ENCODE results near the gene AHNAK.
A peak's percentile ranks its signal among the peaks of the same experiment; 100 is the strongest.

AHNAK gene

DNA sequence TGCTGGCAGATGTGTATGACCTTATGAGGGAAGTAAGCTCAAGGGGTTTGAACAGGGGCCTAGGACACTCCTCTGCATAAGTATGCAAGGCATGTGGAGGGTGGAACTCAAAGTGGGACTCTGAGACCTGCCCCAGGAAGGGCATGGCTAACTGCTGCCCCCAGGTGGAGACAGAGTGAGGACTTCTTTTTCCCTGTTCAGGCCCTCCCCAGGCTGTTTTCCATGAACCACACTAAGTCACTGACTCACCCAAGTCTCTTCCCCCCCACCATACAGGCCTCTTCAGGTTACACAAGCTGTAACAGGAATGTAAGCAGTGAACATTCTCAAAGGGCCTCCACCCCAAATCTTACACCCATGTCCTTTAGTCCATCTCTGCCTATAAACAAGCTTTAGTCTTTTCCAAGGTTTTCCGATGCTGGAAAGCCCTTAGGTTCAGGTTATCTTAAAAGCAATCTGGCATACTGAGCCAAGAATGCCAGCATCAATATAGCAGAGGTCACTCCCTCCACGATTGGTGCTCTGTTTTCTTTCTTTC, 14.0 kb upstream of the AHNAK start (continued):
- no peak for TF ChIP-seq ZNF202 (tag by site-specific recombination; IDR thresholded peaks at IDR 0.05; ENCODE audit: borderline replicate concordance)
- no peak for TF ChIP-seq BCL11B (tag by site-specific recombination; IDR thresholded peaks at IDR 0.05; ENCODE audit: low read depth)
- no peak for TF ChIP-seq ZNF169 (tag by site-specific recombination; IDR thresholded peaks at IDR 0.05)
- peak; percentile 55; the same call in 1 of the 2 replicates for TF ChIP-seq FEZF1 (tag by site-specific recombination; IDR thresholded peaks at IDR 0.05)
- TF ChIP-seq ZNF664 (tag by site-specific recombination; IDR thresholded peaks at IDR 0.05) = no peak
- TF ChIP-seq, protein P1, sequence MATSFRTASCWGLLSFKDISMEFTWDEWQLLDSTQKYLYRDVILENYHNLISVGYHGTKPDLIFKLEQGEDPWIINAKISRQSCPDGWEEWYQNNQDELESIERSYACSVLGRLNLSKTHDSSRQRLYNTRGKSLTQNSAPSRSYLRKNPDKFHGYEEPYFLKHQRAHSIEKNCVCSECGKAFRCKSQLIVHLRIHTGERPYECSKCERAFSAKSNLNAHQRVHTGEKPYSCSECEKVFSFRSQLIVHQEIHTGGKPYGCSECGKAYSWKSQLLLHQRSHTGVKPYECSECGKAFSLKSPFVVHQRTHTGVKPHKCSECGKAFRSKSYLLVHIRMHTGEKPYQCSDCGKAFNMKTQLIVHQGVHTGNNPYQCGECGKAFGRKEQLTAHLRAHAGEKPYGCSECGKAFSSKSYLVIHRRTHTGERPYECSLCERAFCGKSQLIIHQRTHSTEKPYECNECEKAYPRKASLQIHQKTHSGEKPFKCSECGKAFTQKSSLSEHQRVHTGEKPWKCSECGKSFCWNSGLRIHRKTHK (tag by site-specific recombination; IDR thresholded peaks at IDR 0.05) = no peak
- peak; percentile 65 for TF ChIP-seq ZNF558 (tag by site-specific recombination; IDR thresholded peaks at IDR 0.05)
- TF ChIP-seq, protein P2, sequence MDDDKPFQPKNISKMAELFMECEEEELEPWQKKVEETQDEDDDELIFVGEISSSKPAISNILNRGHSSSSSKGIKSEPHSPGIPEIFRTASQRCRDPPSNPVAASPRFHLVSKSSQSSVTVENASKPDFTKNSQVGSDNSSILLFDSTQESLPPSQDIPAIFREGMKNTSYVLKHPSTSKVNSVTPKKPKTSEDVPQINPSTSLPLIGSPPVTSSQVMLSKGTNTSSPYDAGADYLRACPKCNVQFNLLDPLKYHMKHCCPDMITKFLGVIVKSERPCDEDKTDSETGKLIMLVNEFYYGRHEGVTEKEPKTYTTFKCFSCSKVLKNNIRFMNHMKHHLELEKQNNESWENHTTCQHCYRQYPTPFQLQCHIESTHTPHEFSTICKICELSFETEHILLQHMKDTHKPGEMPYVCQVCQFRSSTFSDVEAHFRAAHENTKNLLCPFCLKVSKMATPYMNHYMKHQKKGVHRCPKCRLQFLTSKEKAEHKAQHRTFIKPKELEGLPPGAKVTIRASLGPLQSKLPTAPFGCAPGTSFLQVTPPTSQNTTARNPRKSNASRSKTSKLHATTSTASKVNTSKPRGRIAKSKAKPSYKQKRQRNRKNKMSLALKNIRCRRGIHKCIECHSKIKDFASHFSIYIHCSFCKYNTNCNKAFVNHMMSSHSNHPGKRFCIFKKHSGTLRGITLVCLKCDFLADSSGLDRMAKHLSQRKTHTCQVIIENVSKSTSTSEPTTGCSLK (tag by site-specific recombination; IDR thresholded peaks at IDR 0.05) = no peak
- 0 out of 2 replicates have a peak, but pooled peaks have one; percentile 22 for TF ChIP-seq ZNF843 (tag by site-specific recombination; IDR thresholded peaks at IDR 0.05)
- TF ChIP-seq, protein P3, sequence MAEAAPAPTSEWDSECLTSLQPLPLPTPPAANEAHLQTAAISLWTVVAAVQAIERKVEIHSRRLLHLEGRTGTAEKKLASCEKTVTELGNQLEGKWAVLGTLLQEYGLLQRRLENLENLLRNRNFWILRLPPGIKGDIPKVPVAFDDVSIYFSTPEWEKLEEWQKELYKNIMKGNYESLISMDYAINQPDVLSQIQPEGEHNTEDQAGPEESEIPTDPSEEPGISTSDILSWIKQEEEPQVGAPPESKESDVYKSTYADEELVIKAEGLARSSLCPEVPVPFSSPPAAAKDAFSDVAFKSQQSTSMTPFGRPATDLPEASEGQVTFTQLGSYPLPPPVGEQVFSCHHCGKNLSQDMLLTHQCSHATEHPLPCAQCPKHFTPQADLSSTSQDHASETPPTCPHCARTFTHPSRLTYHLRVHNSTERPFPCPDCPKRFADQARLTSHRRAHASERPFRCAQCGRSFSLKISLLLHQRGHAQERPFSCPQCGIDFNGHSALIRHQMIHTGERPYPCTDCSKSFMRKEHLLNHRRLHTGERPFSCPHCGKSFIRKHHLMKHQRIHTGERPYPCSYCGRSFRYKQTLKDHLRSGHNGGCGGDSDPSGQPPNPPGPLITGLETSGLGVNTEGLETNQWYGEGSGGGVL (tag by site-specific recombination; IDR thresholded peaks at IDR 0.05) = peak; percentile 69
- peak; percentile 67 for TF ChIP-seq ZNF600 (tag by site-specific recombination; IDR thresholded peaks at IDR 0.05)
- peak; percentile 65 for TF ChIP-seq SP7 (tag by site-specific recombination; IDR thresholded peaks at IDR 0.05)
- TF ChIP-seq, protein P4, sequence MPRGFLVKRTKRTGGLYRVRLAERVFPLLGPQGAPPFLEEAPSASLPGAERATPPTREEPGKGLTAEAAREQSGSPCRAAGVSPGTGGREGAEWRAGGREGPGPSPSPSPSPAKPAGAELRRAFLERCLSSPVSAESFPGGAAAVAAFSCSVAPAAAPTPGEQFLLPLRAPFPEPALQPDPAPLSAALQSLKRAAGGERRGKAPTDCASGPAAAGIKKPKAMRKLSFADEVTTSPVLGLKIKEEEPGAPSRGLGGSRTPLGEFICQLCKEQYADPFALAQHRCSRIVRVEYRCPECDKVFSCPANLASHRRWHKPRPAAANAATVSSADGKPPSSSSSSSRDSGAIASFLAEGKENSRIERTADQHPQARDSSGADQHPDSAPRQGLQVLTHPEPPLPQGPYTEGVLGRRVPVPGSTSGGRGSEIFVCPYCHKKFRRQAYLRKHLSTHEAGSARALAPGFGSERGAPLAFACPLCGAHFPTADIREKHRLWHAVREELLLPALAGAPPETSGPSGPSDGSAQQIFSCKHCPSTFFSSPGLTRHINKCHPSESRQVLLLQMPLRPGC (tag by site-specific recombination; IDR thresholded peaks at IDR 0.05) = peak; percentile 71
- TF ChIP-seq YY1 (tag by site-specific recombination; IDR thresholded peaks at IDR 0.05) = no peak
- TF ChIP-seq ZIC2 (tag by site-specific recombination; IDR thresholded peaks at IDR 0.05) = no peak
- 0 out of 2 replicates have a peak, but pooled peaks have one; percentile 42 for TF ChIP-seq TRIM28 (IDR thresholded peaks at IDR 0.05; ENCODE audit: borderline replicate concordance, low read length)
- TF ChIP-seq ZNF791 (tag by site-specific recombination; IDR thresholded peaks at IDR 0.05) = no peak
- TF ChIP-seq ZNF19 (tag by site-specific recombination; IDR thresholded peaks at IDR 0.05; ENCODE audit: low read depth) = no peak
- TF ChIP-seq OVOL3 (tag by site-specific recombination; IDR thresholded peaks at IDR 0.05) = no peak
- no peak for TF ChIP-seq ZNF48 (tag by site-specific recombination; IDR thresholded peaks at IDR 0.05)
- TF ChIP-seq KLF7 (tag by site-specific recombination; IDR thresholded peaks at IDR 0.05; ENCODE audit: borderline replicate concordance) = 0 out of 2 replicates have a peak, but pooled peaks have one; percentile 13
- TF ChIP-seq ZNF184 (tag by site-specific recombination; IDR thresholded peaks at IDR 0.05) = peak; percentile 68; the same call in 1 of the 2 replicates
- peak; percentile 56 for TF ChIP-seq ZNF366 (tag by site-specific recombination; conservative IDR thresholded peaks at IDR 0.05)
- no peak for TF ChIP-seq ZNF776 (tag by site-specific recombination; IDR thresholded peaks at IDR 0.05; ENCODE audit: borderline replicate concordance)
- TF ChIP-seq, protein P5, sequence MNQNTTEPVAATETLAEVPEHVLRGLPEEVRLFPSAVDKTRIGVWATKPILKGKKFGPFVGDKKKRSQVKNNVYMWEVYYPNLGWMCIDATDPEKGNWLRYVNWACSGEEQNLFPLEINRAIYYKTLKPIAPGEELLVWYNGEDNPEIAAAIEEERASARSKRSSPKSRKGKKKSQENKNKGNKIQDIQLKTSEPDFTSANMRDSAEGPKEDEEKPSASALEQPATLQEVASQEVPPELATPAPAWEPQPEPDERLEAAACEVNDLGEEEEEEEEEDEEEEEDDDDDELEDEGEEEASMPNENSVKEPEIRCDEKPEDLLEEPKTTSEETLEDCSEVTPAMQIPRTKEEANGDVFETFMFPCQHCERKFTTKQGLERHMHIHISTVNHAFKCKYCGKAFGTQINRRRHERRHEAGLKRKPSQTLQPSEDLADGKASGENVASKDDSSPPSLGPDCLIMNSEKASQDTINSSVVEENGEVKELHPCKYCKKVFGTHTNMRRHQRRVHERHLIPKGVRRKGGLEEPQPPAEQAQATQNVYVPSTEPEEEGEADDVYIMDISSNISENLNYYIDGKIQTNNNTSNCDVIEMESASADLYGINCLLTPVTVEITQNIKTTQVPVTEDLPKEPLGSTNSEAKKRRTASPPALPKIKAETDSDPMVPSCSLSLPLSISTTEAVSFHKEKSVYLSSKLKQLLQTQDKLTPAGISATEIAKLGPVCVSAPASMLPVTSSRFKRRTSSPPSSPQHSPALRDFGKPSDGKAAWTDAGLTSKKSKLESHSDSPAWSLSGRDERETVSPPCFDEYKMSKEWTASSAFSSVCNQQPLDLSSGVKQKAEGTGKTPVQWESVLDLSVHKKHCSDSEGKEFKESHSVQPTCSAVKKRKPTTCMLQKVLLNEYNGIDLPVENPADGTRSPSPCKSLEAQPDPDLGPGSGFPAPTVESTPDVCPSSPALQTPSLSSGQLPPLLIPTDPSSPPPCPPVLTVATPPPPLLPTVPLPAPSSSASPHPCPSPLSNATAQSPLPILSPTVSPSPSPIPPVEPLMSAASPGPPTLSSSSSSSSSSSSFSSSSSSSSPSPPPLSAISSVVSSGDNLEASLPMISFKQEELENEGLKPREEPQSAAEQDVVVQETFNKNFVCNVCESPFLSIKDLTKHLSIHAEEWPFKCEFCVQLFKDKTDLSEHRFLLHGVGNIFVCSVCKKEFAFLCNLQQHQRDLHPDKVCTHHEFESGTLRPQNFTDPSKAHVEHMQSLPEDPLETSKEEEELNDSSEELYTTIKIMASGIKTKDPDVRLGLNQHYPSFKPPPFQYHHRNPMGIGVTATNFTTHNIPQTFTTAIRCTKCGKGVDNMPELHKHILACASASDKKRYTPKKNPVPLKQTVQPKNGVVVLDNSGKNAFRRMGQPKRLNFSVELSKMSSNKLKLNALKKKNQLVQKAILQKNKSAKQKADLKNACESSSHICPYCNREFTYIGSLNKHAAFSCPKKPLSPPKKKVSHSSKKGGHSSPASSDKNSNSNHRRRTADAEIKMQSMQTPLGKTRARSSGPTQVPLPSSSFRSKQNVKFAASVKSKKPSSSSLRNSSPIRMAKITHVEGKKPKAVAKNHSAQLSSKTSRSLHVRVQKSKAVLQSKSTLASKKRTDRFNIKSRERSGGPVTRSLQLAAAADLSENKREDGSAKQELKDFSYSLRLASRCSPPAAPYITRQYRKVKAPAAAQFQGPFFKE (tag by site-specific recombination; IDR thresholded peaks at IDR 0.05; ENCODE audit: borderline replicate concordance) = no peak
- peak; percentile 51; the same call in 1 of the 2 replicates for TF ChIP-seq GLIS2 (tag by site-specific recombination; IDR thresholded peaks at IDR 0.05)
- TF ChIP-seq ZXDB (tag by site-specific recombination; IDR thresholded peaks at IDR 0.05) = peak; percentile 41; the same call in 1 of the 2 replicates
- TF ChIP-seq IKZF3 (tag by site-specific recombination; IDR thresholded peaks at IDR 0.05) = peak; percentile 91

All from HEK293 (cell line).